Measurements from ENCODE around the gene MEX3B. TPM values are rescaled to one million over a fixed set of nuclear protein-coding genes. Genes with fewer than 3 reads are reported as not detected.

MEX3B gene
- total RNA-seq, 1 experiment from 2014 or later, result 11.0 TPM

- Histone ChIP-seq H2BK20ac (ENCODE audit: low read depth, low read length, poor library complexity, severe bottlenecking) (no peak overlapping the region), H2BK15ac (ENCODE audit: low read depth, low read length) (no peak overlapping the region), H2AFZ (ENCODE audit: low read length) (no peak overlapping the region), H3K27ac (ENCODE audit: insufficient read length, low read depth, low read length) (no peak overlapping the region), H3K23ac (ENCODE audit: insufficient read length, low read depth, low read length) (no peak overlapping the region), H3K9ac (ENCODE audit: extremely low read depth, insufficient read length, low read length) (no peak overlapping the region), H3K4me2 (ENCODE audit: insufficient read depth, insufficient read length, low read length) (no peak overlapping the region), H3K9me3 (ENCODE audit: control insufficient read depth, low read depth, low read length) (no peaks in the 10 kb centered on the region), H2BK12ac (ENCODE audit: insufficient read length, low read depth, low read length) (no peak overlapping the region), H4K91ac (ENCODE audit: insufficient read length, low read depth, low read length) (no peak overlapping the region), H3K4ac (ENCODE audit: low read depth, low read length) (no peak overlapping the region), H2BK120ac (ENCODE audit: low read depth, low read length, poor library complexity, severe bottlenecking) (no peak overlapping the region), H3K79me1 (ENCODE audit: insufficient read depth, low read depth, low read length, poor library complexity, severe bottlenecking) (no peaks in the 10 kb centered on the region), H3K27me3 (ENCODE audit: insufficient read depth, low read length) (no peaks in the 10 kb centered on the region), H4K20me1 (ENCODE audit: control insufficient read depth, insufficient read depth, insufficient read length) (no peaks in the 10 kb centered on the region), H3K79me2 (ENCODE audit: insufficient read depth, low read length) (no peaks in the 10 kb centered on the region), H3T11ph (ENCODE audit: low read length) (no peak overlapping the region), H2AK5ac (ENCODE audit: insufficient read length, low read length) (no peak overlapping the region), H3K4me1 (ENCODE audit: insufficient read depth, low read length) (no peaks in the 10 kb centered on the region), H3K23me2 (ENCODE audit: insufficient read length, low read depth, low read length, poor library complexity, severe bottlenecking) (no peaks in the 10 kb centered on the region), H2BK5ac (ENCODE audit: insufficient read length, low read length) (no peak overlapping the region), H3K18ac (ENCODE audit: insufficient read length, low read depth, low read length) (no peak overlapping the region), H3K14ac (ENCODE audit: insufficient read depth, low read length) (no peak overlapping the region), H4K5ac (ENCODE audit: insufficient read length, low read depth, low read length) (no peak overlapping the region), H4K8ac (replicated peaks; ENCODE audit: insufficient read length, low read depth, low read length) (no peak overlapping the region), H3K56ac (ENCODE audit: insufficient read length, low read depth, low read length) (no peak overlapping the region)
- Mint-ChIP-seq H3K27me3 (ENCODE audit: low read depth) (peaks cover 20% of the 10 kb centered on the region), H3K4me1 (no peaks in the 10 kb centered on the region), H3K4me3 (no peak overlapping the region), H3K27ac (peak overlapping the region in 2 of 3 experiments; percentile 28 to 31; a peak in 3 of 7 replicates), H3K9me3 (peaks cover 2 to 12% of the 10 kb centered on the region in 2 experiments; a peak in 3 of 5 replicates), H3K36me3 (ENCODE audit: insufficient read depth in 1 of 3, low read depth in 3 of 3) (peaks cover 0 to 5% (median 0%) of the 10 kb centered on the region in 3 experiments; a peak in 1 of 7 replicates)
- TF ChIP-seq, protein P1, sequence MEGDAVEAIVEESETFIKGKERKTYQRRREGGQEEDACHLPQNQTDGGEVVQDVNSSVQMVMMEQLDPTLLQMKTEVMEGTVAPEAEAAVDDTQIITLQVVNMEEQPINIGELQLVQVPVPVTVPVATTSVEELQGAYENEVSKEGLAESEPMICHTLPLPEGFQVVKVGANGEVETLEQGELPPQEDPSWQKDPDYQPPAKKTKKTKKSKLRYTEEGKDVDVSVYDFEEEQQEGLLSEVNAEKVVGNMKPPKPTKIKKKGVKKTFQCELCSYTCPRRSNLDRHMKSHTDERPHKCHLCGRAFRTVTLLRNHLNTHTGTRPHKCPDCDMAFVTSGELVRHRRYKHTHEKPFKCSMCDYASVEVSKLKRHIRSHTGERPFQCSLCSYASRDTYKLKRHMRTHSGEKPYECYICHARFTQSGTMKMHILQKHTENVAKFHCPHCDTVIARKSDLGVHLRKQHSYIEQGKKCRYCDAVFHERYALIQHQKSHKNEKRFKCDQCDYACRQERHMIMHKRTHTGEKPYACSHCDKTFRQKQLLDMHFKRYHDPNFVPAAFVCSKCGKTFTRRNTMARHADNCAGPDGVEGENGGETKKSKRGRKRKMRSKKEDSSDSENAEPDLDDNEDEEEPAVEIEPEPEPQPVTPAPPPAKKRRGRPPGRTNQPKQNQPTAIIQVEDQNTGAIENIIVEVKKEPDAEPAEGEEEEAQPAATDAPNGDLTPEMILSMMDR (conservative IDR thresholded peaks at IDR 0.05), result no peak
- no peak for DNase-seq
- whole genome bisulfite sequencing (ENCODE audit: extremely low coverage, insufficient read length, low lambda C conversion rate), result no CpG with 5 or more reads among the region's 7 CpGs
Observed at GRCh38 chr15:82012908-82013307, 32.9 kb downstream of the MEX3B start.

Data from H9 (cell line).